Endothelial cell of umbilical vein (primary cell): ENCODE results near the gene IQCB1. TPM values are rescaled to one million over a fixed set of nuclear protein-coding genes. Genes with fewer than 3 reads are reported as not detected.
"Not testable (repeated sequence)": the region's sequence is repeated elsewhere in the genome, so short reads cannot be mapped to it uniquely, and the experiment has no call there.

Experiments used
- BruUV-seq: library from RNA; stranded (reverse); fragments of 400-500 nt; replicated peaks from 2 replicates; lab custom pipeline; 2021; lab: Mats Ljungman, UMichigan
- CTCF ChIA-PET: fragments of 300-600, 350-600 bp; sonication (Branson Sonifier 250); formaldehyde crosslinking; loops from one replicate; lab custom pipeline; 2021; ENCODE audit warnings: antibody characterized with exemption, inconsistent platforms; lab: Charles Lee
- POLR2A ChIA-PET: fragments of 300-600, 350-600 bp; sonication (Branson Sonifier 250); formaldehyde crosslinking; loops from one replicate; lab custom pipeline; 2021; ENCODE audit warnings: antibody characterized with exemption, inconsistent platforms; lab: Charles Lee
- DNase-seq: peaks from one replicate; pipeline ENCODE4 v3.0.0-alpha.2; 2011; ENCODE audit warnings: low read depth, low spot score
- FAIRE-seq: peaks from 2 replicates; lab custom pipeline; 2011; peaks lifted over from hg19 to GRCh38; lab: Jason Lieb, UNC
- H2AFZ ChIP-seq: 2 replicates; pipeline ENCODE4 v1.6.0; 2012; ENCODE audit warnings: low read depth, low read length, control low read depth, inconsistent platforms
- H3K27ac ChIP-seq: 2 replicates; pipeline ENCODE4 v1.5.1; 2011; ENCODE audit warnings: low read depth, mild to moderate bottlenecking, control low read depth, low read length, moderate library complexity; ENCODE audit not compliant: insufficient read depth
- H3K27me3 ChIP-seq, 2 experiments: 2 replicates each; pipeline versions ENCODE4 v1.6.0 to v1.6.1; 2011; ENCODE audit warnings: low read length in 2 of 2, mixed read lengths in 1 of 2; ENCODE audit not compliant: control insufficient read depth in 2 of 2, insufficient read depth in 2 of 2
- H3K36me3 ChIP-seq, 2 experiments: 2 replicates in 1 of 2; 3 replicates in 1 of 2; pipeline ENCODE4 v1.5.1; 2011; ENCODE audit warnings: low read length in 2 of 2, mild to moderate bottlenecking in 1 of 2, moderate library complexity in 1 of 2; ENCODE audit not compliant: control insufficient read depth in 2 of 2, insufficient read depth in 2 of 2; ENCODE audit errors: extremely low read depth in 1 of 2
- H3K4me1 ChIP-seq: 3 replicates; pipeline ENCODE4 v1.5.1; 2011; ENCODE audit warnings: mild to moderate bottlenecking, low read length; ENCODE audit not compliant: control insufficient read depth, insufficient read depth; ENCODE audit errors: extremely low read depth
- H3K4me2 ChIP-seq: 2 replicates; pipeline ENCODE4 v1.6.1; 2011; ENCODE audit warnings: low read length, control low read depth, mixed read lengths; ENCODE audit not compliant: insufficient read depth
- H3K4me3 ChIP-seq, 3 experiments: fragments of 200-600 bp in 1 of 3; sonication (generic), shearing (Covaris generic) in 1 of 3; replicated peaks in 1 of 3; 2 replicates each; pipeline ENCODE4 v1.5.1; 2011 to 2016; ENCODE audit warnings: control low read depth in 3 of 3, low read length in 3 of 3, mild to moderate bottlenecking in 2 of 3, inconsistent platforms in 1 of 3, low read depth in 1 of 3, moderate library complexity in 1 of 3; ENCODE audit not compliant: insufficient read depth in 1 of 3
- H3K79me2 ChIP-seq: 2 replicates; pipeline ENCODE4 v1.6.0; 2012; ENCODE audit warnings: low read length, inconsistent platforms; ENCODE audit not compliant: control insufficient read depth, insufficient read depth
- H3K9ac ChIP-seq: replicated peaks from 2 replicates; pipeline ENCODE3; 2011; ENCODE audit warnings: low read length, control low read depth; ENCODE audit not compliant: insufficient read depth; ENCODE audit errors: extremely low read depth
- H3K9me1 ChIP-seq: replicated peaks from 3 replicates; pipeline ENCODE4 v1.6.0; 2011; ENCODE audit warnings: mild to moderate bottlenecking, low read length; ENCODE audit not compliant: control insufficient read depth, insufficient read depth; ENCODE audit errors: extremely low read depth
- H3K9me3 ChIP-seq: replicated peaks from 2 replicates; pipeline ENCODE4 v1.5.1; 2012; ENCODE audit warnings: low read length, inconsistent platforms; ENCODE audit not compliant: control insufficient read depth, insufficient read depth
- H4K20me1 ChIP-seq: replicated peaks from 2 replicates; pipeline ENCODE3; 2011; ENCODE audit warnings: mild to moderate bottlenecking, low read length; ENCODE audit not compliant: control insufficient read depth, insufficient read depth; ENCODE audit errors: extremely low read depth
- EZH2 ChIP-seq: IDR thresholded peaks from 2 replicates; pipeline ENCODE4 v1.6.1; 2012; ENCODE audit warnings: borderline replicate concordance, low read depth, mild to moderate bottlenecking, moderate library complexity, low read length, inconsistent platforms; ENCODE audit not compliant: severe bottlenecking
- FOS ChIP-seq: IDR thresholded peaks from 2 replicates; pipeline ENCODE4 v1.6.1; 2011; ENCODE audit warnings: mild to moderate bottlenecking, low read length, moderate library complexity, borderline replicate concordance; ENCODE audit not compliant: insufficient read depth
- GATA2 ChIP-seq: IDR thresholded peaks from 2 replicates; pipeline ENCODE4 v1.7.0; 2011; ENCODE audit warnings: low read depth, mild to moderate bottlenecking, moderate library complexity, mixed read lengths, low read length; ENCODE audit not compliant: insufficient read length, insufficient read depth
- JUN ChIP-seq: IDR thresholded peaks from 2 replicates; pipeline ENCODE4 v1.6.1; 2011; ENCODE audit warnings: borderline replicate concordance, low read depth; ENCODE audit not compliant: insufficient read length, insufficient read depth
- MYC ChIP-seq: IDR thresholded peaks from one replicate; pipeline ENCODE4 v1.6.1; 2011; ENCODE audit warnings: mild to moderate bottlenecking, low read depth, low read length
- POLR2A ChIP-seq: IDR thresholded peaks from 2 replicates; pipeline ENCODE4 v1.6.1; 2012; ENCODE audit warnings: low read depth, mild to moderate bottlenecking, control low read depth, low read length
- POLR2AphosphoS5 ChIP-seq: IDR thresholded peaks from 2 replicates; pipeline ENCODE4 v1.6.1; 2012; ENCODE audit warnings: low read depth, mild to moderate bottlenecking, control low read depth, low read length, moderate library complexity; ENCODE audit not compliant: insufficient read depth
- dilution Hi-C: fragments of 300-500 bp; cut with MboI; formaldehyde crosslinking; loops from one replicate; pipeline ENCODE4 v1.15.0; 2019; ENCODE audit warnings: low sequenced_read_pairs; ENCODE audit not compliant: extremely low pct_ligation_motif_present
- intact Hi-C: fragments of 100-400 bp; cut with micrococcal nuclease; formaldehyde crosslinking; loops from one replicate; pipeline ENCODE4 v1.10.0; 2022
- polyA plus RNA-seq, 4 experiments: library from polyadenylated mRNA; depleted of rRNA in 3 of 4; stranded (reverse) in 3 of 4; unstranded in 1 of 4; fragments of >200 nt; gene quantifications; 2 replicates each; pipeline versions ENCODE4 v1.2.1 to v1.2.3, GENCODE V29; 2011 to 2012; ENCODE audit warnings: missing spikeins in 1 of 4
- total RNA-seq: library from RNA; stranded (reverse); gene quantifications from 2 replicates; pipeline ENCODE4 v1.2.3, GENCODE V29; 2021
- TF ChIP-seq, protein P1 (sequence below): IDR thresholded peaks from 2 replicates; pipeline ENCODE4 v1.6.1; 2011; ENCODE audit not compliant: insufficient read depth, insufficient read length
- TF ChIP-seq, protein P2 (sequence below), 2 donors: IDR thresholded peaks; 1 replicate in 1 of 2; 2 replicates in 1 of 2; pipeline ENCODE4 v1.5.1; 2011; ENCODE audit warnings: low read length in 2 of 2, mild to moderate bottlenecking in 2 of 2, moderate library complexity in 2 of 2, control low read depth in 1 of 2, inconsistent platforms in 1 of 2, low read depth in 1 of 2; ENCODE audit not compliant: insufficient read depth in 1 of 2; ENCODE audit errors: extremely low read depth in 1 of 2

The IQCB1 gene
- total and polyA plus RNA-seq, 2 donors (not counting 3 experiments of a cell fraction or from before 2014, with no cell fraction given), result 9.9 to 22.0 TPM

DNA sequence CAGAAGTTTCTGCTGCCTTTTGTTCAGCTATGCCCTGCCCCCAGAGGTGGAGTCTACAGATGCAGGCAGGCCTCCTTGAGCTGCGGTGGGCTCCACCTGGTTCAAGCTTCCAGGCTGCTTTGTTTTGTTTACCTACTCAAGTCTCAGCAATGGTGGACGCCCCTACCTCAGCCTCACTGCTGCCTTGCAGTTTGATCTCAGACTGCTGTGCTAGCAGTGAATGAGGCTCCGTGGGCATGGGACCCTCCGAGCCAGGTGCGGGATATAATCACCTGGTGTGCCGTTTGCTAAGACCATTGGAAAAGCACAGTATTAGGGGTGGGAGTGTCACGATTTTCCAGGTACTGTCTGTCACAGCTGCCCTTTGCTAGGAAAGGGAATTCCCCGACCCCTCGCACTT, 28.4 kb upstream of the IQCB1 start:
- H3K9me1 ChIP-seq, H3K4me3 ChIP-seq, H4K20me1 ChIP-seq, DNase-seq, FAIRE-seq, POLR2A ChIA-PET, intact Hi-C loops, H3K4me2 ChIP-seq, H3K9ac ChIP-seq, H3K4me1 ChIP-seq, H3K27me3 ChIP-seq, H3K79me2 ChIP-seq, dilution Hi-C loops, BruUV-seq, H3K36me3 ChIP-seq, H2AFZ ChIP-seq, H3K9me3 ChIP-seq, H3K27ac ChIP-seq, CTCF ChIA-PET: not testable (repeated sequence)

GRCh38 chr3:121857778-121858177, 22.9 kb upstream of the IQCB1 start:
- POLR2A ChIA-PET, DNase-seq, H4K20me1 ChIP-seq, H3K4me1 ChIP-seq, H3K27ac ChIP-seq, H3K9me1 ChIP-seq, H3K4me3 ChIP-seq, FAIRE-seq, H2AFZ ChIP-seq, H3K79me2 ChIP-seq, H3K9me3 ChIP-seq, H3K9ac ChIP-seq, H3K27me3 ChIP-seq, BruUV-seq, CTCF ChIA-PET, H3K4me2 ChIP-seq, H3K36me3 ChIP-seq, dilution Hi-C loops, intact Hi-C loops: not testable (repeated sequence)

DNA sequence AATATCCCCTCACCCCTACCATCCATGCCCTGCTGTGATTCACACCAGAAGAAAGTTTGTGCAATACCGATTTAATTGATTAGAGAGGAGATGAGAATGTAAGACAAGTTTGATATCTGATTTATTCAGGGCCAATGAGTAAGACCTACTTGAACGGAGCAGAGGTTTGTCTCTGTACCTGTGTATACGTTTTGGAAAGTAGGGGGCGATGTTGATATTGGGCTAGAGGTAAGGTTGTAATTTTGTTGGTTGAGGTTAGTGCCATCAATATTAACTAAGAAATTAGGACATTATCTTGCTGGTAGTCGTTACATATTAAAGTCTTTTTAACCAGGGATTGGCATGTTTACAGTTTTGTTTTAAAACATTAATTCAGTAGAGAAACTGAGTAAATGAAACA, 20.7 kb upstream of the IQCB1 start:
- dilution Hi-C loops (no loop called here), intact Hi-C loops (no loop called here)
- no peak overlapping the region for H3K9ac ChIP-seq
- DNase-seq, result peak; percentile 8
- H3K9me3 ChIP-seq, result no peaks in the 10 kb centered on the region
- H3K4me1 ChIP-seq, result no peaks in the 10 kb centered on the region
- CTCF ChIA-PET, result no interaction called here
- H3K4me2 ChIP-seq, result no peak overlapping the region
- POLR2A ChIA-PET, result no interaction called here
- no peaks in the 10 kb centered on the region for H4K20me1 ChIP-seq
- no peaks in the 10 kb centered on the region for H3K9me1 ChIP-seq
- no peaks in the 10 kb centered on the region for H3K79me2 ChIP-seq
- no peaks in the 10 kb centered on the region for H3K27me3 ChIP-seq
- peak; percentile 31 for FAIRE-seq
- H3K27ac ChIP-seq, result no peak overlapping the region
- no peaks in the 10 kb centered on the region for H3K36me3 ChIP-seq
- H2AFZ ChIP-seq, result no peak overlapping the region
- no TSS peak for BruUV-seq
- TF ChIP-seq, protein P1, sequence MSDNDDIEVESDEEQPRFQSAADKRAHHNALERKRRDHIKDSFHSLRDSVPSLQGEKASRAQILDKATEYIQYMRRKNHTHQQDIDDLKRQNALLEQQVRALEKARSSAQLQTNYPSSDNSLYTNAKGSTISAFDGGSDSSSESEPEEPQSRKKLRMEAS, result no peak
- TF ChIP-seq, protein P2, sequence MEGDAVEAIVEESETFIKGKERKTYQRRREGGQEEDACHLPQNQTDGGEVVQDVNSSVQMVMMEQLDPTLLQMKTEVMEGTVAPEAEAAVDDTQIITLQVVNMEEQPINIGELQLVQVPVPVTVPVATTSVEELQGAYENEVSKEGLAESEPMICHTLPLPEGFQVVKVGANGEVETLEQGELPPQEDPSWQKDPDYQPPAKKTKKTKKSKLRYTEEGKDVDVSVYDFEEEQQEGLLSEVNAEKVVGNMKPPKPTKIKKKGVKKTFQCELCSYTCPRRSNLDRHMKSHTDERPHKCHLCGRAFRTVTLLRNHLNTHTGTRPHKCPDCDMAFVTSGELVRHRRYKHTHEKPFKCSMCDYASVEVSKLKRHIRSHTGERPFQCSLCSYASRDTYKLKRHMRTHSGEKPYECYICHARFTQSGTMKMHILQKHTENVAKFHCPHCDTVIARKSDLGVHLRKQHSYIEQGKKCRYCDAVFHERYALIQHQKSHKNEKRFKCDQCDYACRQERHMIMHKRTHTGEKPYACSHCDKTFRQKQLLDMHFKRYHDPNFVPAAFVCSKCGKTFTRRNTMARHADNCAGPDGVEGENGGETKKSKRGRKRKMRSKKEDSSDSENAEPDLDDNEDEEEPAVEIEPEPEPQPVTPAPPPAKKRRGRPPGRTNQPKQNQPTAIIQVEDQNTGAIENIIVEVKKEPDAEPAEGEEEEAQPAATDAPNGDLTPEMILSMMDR (IDR thresholded peaks at IDR 0.05; ENCODE audit: extremely low read depth in 1 of 2, insufficient read depth in 1 of 2, low read depth in 1 of 2, low read length in 2 of 2), result no peak
- TF ChIP-seq POLR2AphosphoS5 (no peak), FOS (no peak), MYC (no peak), EZH2 (no peak), GATA2 (no peak), JUN (no peak), POLR2A (no peak)
- no peak overlapping the region for H3K4me3 ChIP-seq
